H1 (cell line): ENCODE measurements around the gene TIFAB. TPM values are rescaled to one million over a fixed set of nuclear protein-coding genes. Genes with fewer than 3 reads are reported as not detected.
A peak's percentile ranks its signal among the peaks of the same experiment; 100 is the strongest.

ENCODE experiments used
- CTCF ChIA-PET: fragments of 300-600 bp; sonication (Branson Sonifier 250); formaldehyde crosslinking; loops from one replicate; lab custom pipeline; 2021; ENCODE audit not compliant: partially characterized antibody; lab: Charles Lee
- POLR2A ChIA-PET: fragments of 300-600 bp; sonication (Branson Sonifier 250); formaldehyde crosslinking; loops from one replicate; lab custom pipeline; 2021; ENCODE audit warnings: inconsistent platforms; ENCODE audit not compliant: partially characterized antibody; lab: Charles Lee
- DNase-seq, 2 experiments: peaks; one replicate each; pipeline versions ENCODE4 v3.0.0 to v3.0.0-alpha.2; 2010 to 2022; ENCODE audit warnings: low spot score in 2 of 2, low read depth in 1 of 2, mixed read lengths in 1 of 2
- FAIRE-seq: peaks from 2 replicates; lab custom pipeline; 2011; peaks lifted over from hg19 to GRCh38; lab: Jason Lieb, UNC
- H2AFZ ChIP-seq: 2 replicates; pipeline ENCODE4 v1.8.1; 2012; ENCODE audit warnings: low read length, inconsistent platforms
- H2AK5ac ChIP-seq: 2 replicates; pipeline ENCODE4 v1.6.1; 2013; ENCODE audit warnings: low read depth, low read length
- H2BK120ac ChIP-seq: replicated peaks from 2 replicates; pipeline ENCODE3; 2013; ENCODE audit warnings: low read depth, low read length, inconsistent platforms
- H2BK12ac ChIP-seq: 2 replicates; pipeline ENCODE4 v1.6.1; 2013; ENCODE audit warnings: low read depth, low read length
- H2BK15ac ChIP-seq: 2 replicates; pipeline ENCODE4 v1.6.1; 2013; ENCODE audit warnings: low read length
- H2BK20ac ChIP-seq: 2 replicates; pipeline ENCODE4 v1.6.1; 2013; ENCODE audit warnings: low read length
- H2BK5ac ChIP-seq: 2 replicates; pipeline ENCODE4 v1.6.1; 2013; ENCODE audit warnings: low read depth, low read length
- H3K14ac ChIP-seq: 2 replicates; pipeline ENCODE4 v1.6.1; 2013; ENCODE audit warnings: inconsistent platforms; ENCODE audit not compliant: insufficient read length
- H3K18ac ChIP-seq: 2 replicates; pipeline ENCODE4 v1.6.1; 2013; ENCODE audit warnings: low read length; ENCODE audit errors: extremely low read depth
- H3K23ac ChIP-seq: 2 replicates; pipeline ENCODE4 v1.6.1; 2013; ENCODE audit warnings: inconsistent platforms; ENCODE audit not compliant: insufficient read length
- H3K23me2 ChIP-seq: 2 replicates; pipeline ENCODE4 v1.6.1; 2013; ENCODE audit warnings: low read depth, low read length
- H3K27ac ChIP-seq: 2 replicates; pipeline ENCODE4 v1.6.1; 2011; ENCODE audit warnings: low read depth, low read length, inconsistent platforms
- H3K27me3 ChIP-seq, 4 experiments: replicated peaks in 1 of 4; 1 replicate in 1 of 4; 2 replicates in 3 of 4; pipeline versions ENCODE4 v1.6.1 to v1.8.1; 2011 to 2013; ENCODE audit warnings: low read length in 3 of 4, mild to moderate bottlenecking in 3 of 4, inconsistent platforms in 2 of 4, mixed read lengths in 2 of 4, moderate library complexity in 1 of 4; ENCODE audit not compliant: control insufficient read depth in 3 of 4, insufficient read depth in 3 of 4; ENCODE audit errors: extremely low read depth in 1 of 4
- H3K36me3 ChIP-seq, 4 experiments: 2 replicates each; pipeline versions ENCODE4 v1.6.1 to v1.8.1; 2011 to 2013; ENCODE audit warnings: mild to moderate bottlenecking in 4 of 4, low read length in 3 of 4, moderate library complexity in 2 of 4, control low read depth in 1 of 4, inconsistent platforms in 1 of 4; ENCODE audit not compliant: insufficient read depth in 4 of 4, control insufficient read depth in 2 of 4
- H3K4ac ChIP-seq: replicated peaks from 2 replicates; pipeline ENCODE3; 2013; ENCODE audit warnings: low read length, low read depth, mixed read lengths, inconsistent platforms; ENCODE audit not compliant: insufficient read length
- H3K4me1 ChIP-seq, 4 experiments: replicated peaks in 1 of 4; 1 replicate in 1 of 4; 2 replicates in 3 of 4; pipeline versions ENCODE4 v1.6.1 to v1.8.1; 2011 to 2013; ENCODE audit warnings: low read length in 3 of 4, inconsistent platforms in 2 of 4, mixed read lengths in 1 of 4; ENCODE audit not compliant: insufficient read depth in 4 of 4, control insufficient read depth in 3 of 4
- H3K4me2 ChIP-seq, 2 experiments: 2 replicates each; pipeline versions ENCODE4 v1.6.1 to v1.8.1; 2011 to 2013; ENCODE audit warnings: low read depth in 2 of 2, low read length in 2 of 2, control low read depth in 1 of 2, inconsistent platforms in 1 of 2, mild to moderate bottlenecking in 1 of 2; ENCODE audit not compliant: insufficient read depth in 1 of 2
- H3K4me3 ChIP-seq, 4 experiments: fragments of 200-600, 300-600 bp in 1 of 4; sonication (generic), shearing (Covaris generic), sonication (Bioruptor Twin) in 1 of 4; 2 replicates each; pipeline versions ENCODE4 v1.5.1 to v1.8.1; 2011 to 2016; ENCODE audit warnings: low read length in 4 of 4, low read depth in 3 of 4, control low read depth in 2 of 4, inconsistent platforms in 2 of 4, mild to moderate bottlenecking in 2 of 4, mixed read lengths in 1 of 4, moderate library complexity in 1 of 4; ENCODE audit not compliant: insufficient read depth in 2 of 4; ENCODE audit errors: extremely low read depth in 1 of 4
- H3K56ac ChIP-seq: replicated peaks from 2 replicates; pipeline ENCODE3; 2013; ENCODE audit warnings: low read depth, mild to moderate bottlenecking, mixed read lengths, low read length, inconsistent platforms; ENCODE audit not compliant: insufficient read length
- H3K79me1 ChIP-seq: 2 replicates; pipeline ENCODE4 v1.6.1; 2013; ENCODE audit warnings: low read depth, low read length, control low read depth
- H3K79me2 ChIP-seq, 2 experiments: 2 replicates each; pipeline versions ENCODE4 v1.6.1 to v1.8.1; 2012 to 2013; ENCODE audit warnings: low read length in 2 of 2, mild to moderate bottlenecking in 2 of 2, inconsistent platforms in 1 of 2; ENCODE audit not compliant: insufficient read depth in 2 of 2, control insufficient read depth in 1 of 2
- H3K9ac ChIP-seq, 4 experiments: replicated peaks in 1 of 4; 1 replicate in 1 of 4; 2 replicates in 3 of 4; pipeline versions ENCODE4 v1.6.1 to v1.8.1; 2011 to 2013; ENCODE audit warnings: low read depth in 3 of 4, low read length in 3 of 4, control low read depth in 2 of 4, mild to moderate bottlenecking in 2 of 4, moderate library complexity in 2 of 4, inconsistent platforms in 1 of 4; ENCODE audit errors: extremely low read depth in 1 of 4
- H3K9me3 ChIP-seq, 2 experiments: 2 replicates each; pipeline versions ENCODE4 v1.6.1 to v1.8.1; 2012 to 2013; ENCODE audit warnings: mild to moderate bottlenecking in 2 of 2, moderate library complexity in 2 of 2, control low read depth in 1 of 2, inconsistent platforms in 1 of 2, low read depth in 1 of 2, low read length in 1 of 2, mixed read lengths in 1 of 2; ENCODE audit not compliant: insufficient read depth in 2 of 2
- H4K20me1 ChIP-seq, 2 experiments: replicated peaks in 1 of 2; 2 replicates each; pipeline versions ENCODE3 to v1.8.1; 2011 to 2013; ENCODE audit warnings: inconsistent platforms in 2 of 2, low read length in 2 of 2, mild to moderate bottlenecking in 1 of 2; ENCODE audit not compliant: insufficient read depth in 2 of 2, control insufficient read depth in 1 of 2
- H4K5ac ChIP-seq: 2 replicates; pipeline ENCODE4 v1.6.1; 2013; ENCODE audit warnings: low read length, low read depth, mixed read lengths, inconsistent platforms; ENCODE audit not compliant: insufficient read length
- H4K8ac ChIP-seq: 2 replicates; pipeline ENCODE4 v1.8.0; 2013; ENCODE audit warnings: mild to moderate bottlenecking, moderate library complexity, low read length, inconsistent platforms; ENCODE audit not compliant: insufficient read depth; ENCODE audit errors: extremely low read depth
- H4K91ac ChIP-seq: replicated peaks from 2 replicates; pipeline ENCODE3; 2013; ENCODE audit warnings: low read length, mixed read lengths, inconsistent platforms; ENCODE audit not compliant: insufficient read length
- ATF2 ChIP-seq: IDR thresholded peaks from 2 replicates; pipeline ENCODE4 v1.6.1; 2012; ENCODE audit warnings: low read length, inconsistent platforms
- CHD2 ChIP-seq: IDR thresholded peaks from 2 replicates; pipeline ENCODE4 v1.6.1; 2012; ENCODE audit warnings: low read length, improper control_type of control experiment
- E2F6 ChIP-seq: IDR thresholded peaks from 2 replicates; pipeline ENCODE4 v1.6.1; 2012; ENCODE audit warnings: inconsistent platforms
- RAD21 ChIP-seq, 2 experiments: IDR thresholded peaks in 1 of 2; conservative IDR thresholded peaks in 1 of 2; 2 replicates each; pipeline ENCODE4 v1.6.1; 2011; ENCODE audit warnings: low read depth in 2 of 2, low read length in 2 of 2, improper control_type of control experiment in 1 of 2, inconsistent platforms in 1 of 2, mild to moderate bottlenecking in 1 of 2, moderate library complexity in 1 of 2
- RNF2 ChIP-seq: fragments of 200-900, 300-1000 bp; sonication (generic); IDR thresholded peaks from 2 replicates; pipeline ENCODE4 v1.7.1; 2016; ENCODE audit warnings: borderline replicate concordance, low read depth, mild to moderate bottlenecking, antibody characterized with exemption, low read length; ENCODE audit not compliant: poor library complexity, severe bottlenecking; ENCODE audit errors: missing control alignments
- SP2 ChIP-seq: IDR thresholded peaks from 2 replicates; pipeline ENCODE4 v1.6.1; 2012; ENCODE audit warnings: mild to moderate bottlenecking, low read length, inconsistent platforms
- TEAD4 ChIP-seq: IDR thresholded peaks from 2 replicates; pipeline ENCODE4 v1.6.1; 2012; ENCODE audit warnings: low read depth, low read length, inconsistent platforms, mixed read lengths
- WGBS, 2 experiments: shearing (Covaris generic) in 1 of 2; methylation state at CpG; one replicate each; pipeline versions ENCODE4 v1.1.6 to v1.1.7; 2013 to 2015; ENCODE audit warnings: low lambda C conversion rate in 2 of 2, mixed read lengths in 2 of 2, inconsistent platforms in 1 of 2, low coverage in 1 of 2, missing lambda C conversion rate in 1 of 2; ENCODE audit not compliant: insufficient replicate concordance in 2 of 2, insufficient coverage in 1 of 2, insufficient read length in 1 of 2; ENCODE audit errors: extremely low coverage in 1 of 2, missing lambda C conversion rate in 1 of 2; 5-methylcytosine and 5-hydroxymethylcytosine counted together
- polyA plus RNA-seq, 7 experiments: library from polyadenylated mRNA; depleted of rRNA in 3 of 7; stranded (reverse) in 5 of 7; unstranded in 2 of 7; fragments of >200 nt in 5 of 7; fragments of 200-250 nt in 2 of 7; gene quantifications; 1 replicate in 5 of 7; 2 replicates in 1 of 7; 4 replicates in 1 of 7; pipeline versions ENCODE4 v1.2.1 to v1.2.3, GENCODE V29; 2011 to 2013; ENCODE audit warnings: missing spikeins in 2 of 7, mixed read lengths in 2 of 7
- total RNA-seq: library from RNA; stranded (reverse); fragmentation: NEBNext Ultra II Directional; extraction: Animal tissue kit (Norgen Biotek cat#: 25700); gene quantifications from 2 replicates; pipeline ENCODE4 v1.2.1, GENCODE V29; 2021

Gene TIFAB
- total and polyA plus RNA-seq, 2 of the 8 experiments (the other 6 are each of a cell fraction or from before 2014, with no cell fraction given), result not detected

GRCh38 chr5:135481909-135482311 is 29.8 kb upstream of the TIFAB start:
- peaks cover 4 to 20% of the 10 kb centered on the region in 2 experiments for H4K20me1 ChIP-seq
- no peak overlapping the region for H3K27ac ChIP-seq
- peaks cover 6% of the 10 kb centered on the region; the same call in 1 of the 2 replicates for H3K23me2 ChIP-seq
- no peak overlapping the region for H3K14ac ChIP-seq
- no peak for FAIRE-seq
- H3K4me2 ChIP-seq, result no peak overlapping the region
- TF ChIP-seq E2F6 (no peak), ATF2 (no peak), RNF2 (no peak), TEAD4 (no peak), RAD21 (IDR thresholded peaks at IDR 0.05 in 1 of 2, conservative IDR thresholded peaks at IDR 0.05 in 1 of 2; ENCODE audit: low read depth in 2 of 2, low read length in 2 of 2) (no peak), SP2 (no peak), CHD2 (no peak)
- no peak overlapping the region for H3K9ac ChIP-seq
- no peak for DNase-seq
- no peaks in the 10 kb centered on the region for H3K79me1 ChIP-seq
- no peak overlapping the region for H3K4me3 ChIP-seq
- WGBS, 2 experiments, result 89% methylated on average over 4 of the region's 4 CpGs; no CpG with 5 or more reads in 1 of the 2 experiments
- H2BK12ac ChIP-seq, result peak overlapping the region; percentile 92; the same call in 1 of the 2 replicates
- no peak overlapping the region for H4K91ac ChIP-seq
- no peak overlapping the region for H4K8ac ChIP-seq
- H3K4ac ChIP-seq, result no peak overlapping the region
- no peaks in the 10 kb centered on the region for H3K36me3 ChIP-seq
- 0 out of 2 replicates have a peak overlapping the region, but pooled peaks have one; percentile 9 for H3K18ac ChIP-seq
- peak overlapping the region; percentile 99; the same call in 1 of the 2 replicates for H2BK15ac ChIP-seq
- ChIA-PET CTCF (interaction anchor here (0.6 to 1.6 kb wide), 9 partner anchors 8 to 625 kb away, joined by 3 to 5 read pairs (median 4); no protein-coding TSS in a partner anchor), POLR2A (no interaction called here)
- no peak overlapping the region for H3K56ac ChIP-seq
- no peak overlapping the region for H2AFZ ChIP-seq
- peak overlapping the region; percentile 71; the same call in 1 of the 2 replicates for H2BK5ac ChIP-seq
- no peaks in the 10 kb centered on the region for H3K9me3 ChIP-seq
- H2BK120ac ChIP-seq, result no peak overlapping the region
- peak overlapping the region; percentile 54; the same call in 1 of the 2 replicates for H2AK5ac ChIP-seq
- peak overlapping the region; percentile 43; the same call in 1 of the 2 replicates for H2BK20ac ChIP-seq
- H3K79me2 ChIP-seq, result no peaks in the 10 kb centered on the region
- no peak overlapping the region for H3K23ac ChIP-seq
- peaks cover 28 to 85% (median 76%) of the 10 kb centered on the region in 4 experiments for H3K27me3 ChIP-seq
- H3K4me1 ChIP-seq, result peaks cover 0 to 24% (median 11%) of the 10 kb centered on the region in 4 experiments; a peak in 6 of 7 replicates
- no peak overlapping the region for H4K5ac ChIP-seq
